ENCODE measurements around the gene SDC1. TPM values are rescaled to one million over a fixed set of nuclear protein-coding genes. Genes with fewer than 3 reads are reported as not detected.
A peak's percentile ranks its signal among the peaks of the same experiment; 100 is the strongest.
"Not testable (repeated sequence)": the region's sequence is repeated elsewhere in the genome, so short reads cannot be mapped to it uniquely, and the experiment has no call there.

The SDC1 gene, protein sequence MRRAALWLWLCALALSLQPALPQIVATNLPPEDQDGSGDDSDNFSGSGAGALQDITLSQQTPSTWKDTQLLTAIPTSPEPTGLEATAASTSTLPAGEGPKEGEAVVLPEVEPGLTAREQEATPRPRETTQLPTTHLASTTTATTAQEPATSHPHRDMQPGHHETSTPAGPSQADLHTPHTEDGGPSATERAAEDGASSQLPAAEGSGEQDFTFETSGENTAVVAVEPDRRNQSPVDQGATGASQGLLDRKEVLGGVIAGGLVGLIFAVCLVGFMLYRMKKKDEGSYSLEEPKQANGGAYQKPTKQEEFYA
- total RNA-seq (ENCODE audit: unreplicated experiment), result 3.6 TPM
- long read RNA-seq, result 0 reads

DNA sequence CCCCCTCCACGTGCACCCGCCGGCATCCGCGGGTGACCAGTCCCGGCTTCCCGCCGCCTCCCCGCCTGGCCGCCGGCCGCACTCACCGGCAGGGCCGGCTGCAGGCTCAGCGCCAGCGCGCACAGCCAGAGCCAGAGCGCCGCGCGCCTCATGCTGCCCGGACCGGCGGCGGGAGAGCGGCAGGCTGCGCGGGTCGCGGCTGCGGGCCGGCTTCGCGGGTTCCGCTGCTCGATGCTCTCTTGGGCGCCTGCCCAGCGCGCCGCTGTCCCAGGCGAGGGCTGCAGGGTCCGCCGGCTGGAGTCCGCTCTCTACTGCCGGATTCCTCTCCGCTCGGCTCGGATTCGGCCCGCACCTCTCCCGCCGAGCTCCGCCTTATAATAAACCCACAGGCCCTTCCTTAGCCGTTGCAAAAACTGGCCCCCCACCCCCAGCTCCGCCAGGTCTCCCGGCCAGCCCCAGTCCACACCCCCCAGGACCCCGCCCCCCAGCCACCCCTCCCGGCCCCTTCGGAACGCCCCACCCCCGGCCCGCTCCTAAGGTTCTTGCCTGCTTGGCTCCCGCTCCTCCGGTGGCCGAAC, at the start of gene SDC1:
SDC1 (minus strand) TSS at position 415 of the 578 bp plus-strand sequence; CDS start at position 152, 263 bp downstream.
- peaks cover 15% of the 10 kb centered on the region for H3K27me3 Mint-ChIP-seq (ENCODE audit: unreplicated experiment)
- no peaks in the 10 kb centered on the region for H3K4me1 Mint-ChIP-seq (ENCODE audit: unreplicated experiment)
- DNase-seq (ENCODE audit: low spot score), result peak; percentile 49
- peak within 1 kb of the TSS; percentile 69 for H3K4me3 Mint-ChIP-seq (ENCODE audit: unreplicated experiment)
- H3K36me3 Mint-ChIP-seq (ENCODE audit: low read depth, unreplicated experiment), result no peaks in the 10 kb centered on the region
- H3K27ac Mint-ChIP-seq (ENCODE audit: unreplicated experiment), result no peak within 1 kb of the TSS
- H3K9me3 Mint-ChIP-seq (ENCODE audit: unreplicated experiment), result no peaks in the 10 kb centered on the region
- TF ChIP-seq, protein P1, sequence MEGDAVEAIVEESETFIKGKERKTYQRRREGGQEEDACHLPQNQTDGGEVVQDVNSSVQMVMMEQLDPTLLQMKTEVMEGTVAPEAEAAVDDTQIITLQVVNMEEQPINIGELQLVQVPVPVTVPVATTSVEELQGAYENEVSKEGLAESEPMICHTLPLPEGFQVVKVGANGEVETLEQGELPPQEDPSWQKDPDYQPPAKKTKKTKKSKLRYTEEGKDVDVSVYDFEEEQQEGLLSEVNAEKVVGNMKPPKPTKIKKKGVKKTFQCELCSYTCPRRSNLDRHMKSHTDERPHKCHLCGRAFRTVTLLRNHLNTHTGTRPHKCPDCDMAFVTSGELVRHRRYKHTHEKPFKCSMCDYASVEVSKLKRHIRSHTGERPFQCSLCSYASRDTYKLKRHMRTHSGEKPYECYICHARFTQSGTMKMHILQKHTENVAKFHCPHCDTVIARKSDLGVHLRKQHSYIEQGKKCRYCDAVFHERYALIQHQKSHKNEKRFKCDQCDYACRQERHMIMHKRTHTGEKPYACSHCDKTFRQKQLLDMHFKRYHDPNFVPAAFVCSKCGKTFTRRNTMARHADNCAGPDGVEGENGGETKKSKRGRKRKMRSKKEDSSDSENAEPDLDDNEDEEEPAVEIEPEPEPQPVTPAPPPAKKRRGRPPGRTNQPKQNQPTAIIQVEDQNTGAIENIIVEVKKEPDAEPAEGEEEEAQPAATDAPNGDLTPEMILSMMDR (IDR thresholded peaks at IDR 0.05; ENCODE audit: unreplicated experiment), result no peak

DNA sequence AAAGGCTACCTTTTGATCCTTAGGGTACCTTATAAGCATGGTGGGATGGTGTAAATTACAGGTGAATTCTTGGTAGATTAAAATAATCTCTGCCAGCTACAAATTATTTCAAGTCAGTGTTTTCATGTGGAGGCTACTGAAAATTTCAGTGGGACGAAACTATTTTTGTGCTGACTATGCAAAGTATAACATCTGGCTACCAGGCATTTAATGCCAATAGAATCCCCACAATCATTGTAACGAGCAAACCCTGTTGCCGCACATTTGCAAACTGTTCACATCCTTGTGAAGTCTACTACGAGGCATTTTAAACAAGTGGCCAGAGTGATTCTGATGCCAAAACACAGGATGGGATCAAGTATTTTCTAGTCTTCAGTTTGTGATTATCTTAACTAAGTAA, 48.1 kb upstream of the SDC1 start:
- Mint-ChIP-seq H3K27ac (ENCODE audit: unreplicated experiment) (no peak overlapping the region), H3K27me3 (ENCODE audit: unreplicated experiment) (peaks cover 2% of the 10 kb centered on the region), H3K4me3 (ENCODE audit: unreplicated experiment) (no peak overlapping the region), H3K36me3 (ENCODE audit: low read depth, unreplicated experiment) (no peaks in the 10 kb centered on the region), H3K9me3 (ENCODE audit: unreplicated experiment) (no peaks in the 10 kb centered on the region), H3K4me1 (ENCODE audit: unreplicated experiment) (no peaks in the 10 kb centered on the region)
- TF ChIP-seq, protein P1 (IDR thresholded peaks at IDR 0.05; ENCODE audit: unreplicated experiment), result no peak
- DNase-seq (ENCODE audit: low spot score), result no peak

DNA sequence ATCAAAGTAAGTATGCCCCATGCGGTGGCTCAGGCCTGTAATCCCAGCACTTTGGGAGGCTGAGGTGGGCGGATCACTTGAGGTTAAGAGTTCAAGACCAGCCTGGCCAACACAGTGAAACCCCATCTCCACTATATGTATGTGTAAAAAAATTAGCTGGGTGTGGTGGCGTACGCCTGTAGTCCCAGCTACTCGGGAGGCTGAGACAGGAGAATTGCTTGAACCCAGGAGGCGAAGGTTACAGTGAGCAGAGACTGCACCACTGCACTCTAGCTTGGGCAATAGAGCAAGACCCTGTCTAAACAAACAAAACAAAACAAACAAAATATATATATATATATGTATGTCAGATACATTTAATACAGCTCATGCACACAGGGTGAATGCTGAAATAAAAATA, 43.4 kb upstream of the SDC1 start:
- H3K27me3 Mint-ChIP-seq (ENCODE audit: unreplicated experiment); H3K9me3 Mint-ChIP-seq (ENCODE audit: unreplicated experiment); DNase-seq (ENCODE audit: low spot score); H3K4me3 Mint-ChIP-seq (ENCODE audit: unreplicated experiment); H3K4me1 Mint-ChIP-seq (ENCODE audit: unreplicated experiment); H3K27ac Mint-ChIP-seq (ENCODE audit: unreplicated experiment); H3K36me3 Mint-ChIP-seq (ENCODE audit: low read depth, unreplicated experiment): not testable (repeated sequence)

DNA sequence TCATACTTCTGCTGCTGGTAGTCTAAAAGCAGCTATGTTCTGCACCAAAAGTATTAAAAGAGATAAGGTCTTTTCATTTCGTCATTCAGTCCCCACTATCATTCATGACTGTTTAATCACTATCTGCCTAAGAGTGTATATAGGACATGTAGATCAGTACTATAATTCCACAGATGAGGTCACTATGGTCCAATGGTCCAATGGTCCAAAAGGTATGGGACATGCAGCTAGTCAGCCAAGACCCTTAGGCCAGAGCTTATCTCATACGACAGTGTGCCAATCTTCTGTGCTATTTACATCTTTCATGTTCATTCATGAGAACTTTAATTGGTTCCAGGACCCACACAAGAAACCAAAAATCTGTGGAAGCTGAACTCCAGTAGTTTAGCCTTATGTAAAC, 42.6 kb upstream of the SDC1 start:
- Mint-ChIP-seq H3K4me3 (ENCODE audit: unreplicated experiment) (no peak overlapping the region), H3K9me3 (ENCODE audit: unreplicated experiment) (no peaks in the 10 kb centered on the region), H3K36me3 (ENCODE audit: low read depth, unreplicated experiment) (peaks cover 6% of the 10 kb centered on the region), H3K4me1 (ENCODE audit: unreplicated experiment) (no peaks in the 10 kb centered on the region), H3K27me3 (ENCODE audit: unreplicated experiment) (peaks cover 5% of the 10 kb centered on the region), H3K27ac (ENCODE audit: unreplicated experiment) (no peak overlapping the region)
- TF ChIP-seq, protein P1 (IDR thresholded peaks at IDR 0.05; ENCODE audit: unreplicated experiment), result no peak
- DNase-seq (ENCODE audit: low spot score), result no peak

DNA sequence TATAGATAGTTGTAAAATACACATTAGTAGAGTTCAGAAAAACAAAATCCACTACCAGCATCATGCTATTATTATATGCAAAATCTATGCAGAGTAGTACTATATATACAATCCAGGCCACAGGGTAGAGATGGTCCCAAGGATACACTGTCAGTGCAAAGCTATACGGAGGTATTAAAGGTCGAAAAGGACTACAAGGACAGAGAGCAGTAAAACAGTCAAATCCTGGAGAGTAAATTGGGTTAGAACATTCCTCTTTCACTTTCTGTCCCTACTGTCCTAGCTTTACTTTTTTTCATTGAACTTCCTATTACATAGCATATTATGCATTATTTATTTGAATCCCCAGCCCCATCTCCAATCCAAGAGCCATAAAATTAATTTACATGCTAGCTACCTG, 39.7 kb upstream of the SDC1 start:
- no peak overlapping the region for H3K27ac Mint-ChIP-seq (ENCODE audit: unreplicated experiment)
- H3K9me3 Mint-ChIP-seq (ENCODE audit: unreplicated experiment), result no peaks in the 10 kb centered on the region
- no peak overlapping the region for H3K4me3 Mint-ChIP-seq (ENCODE audit: unreplicated experiment)
- H3K27me3 Mint-ChIP-seq (ENCODE audit: unreplicated experiment), result peaks cover 6% of the 10 kb centered on the region
- peaks cover 6% of the 10 kb centered on the region for H3K36me3 Mint-ChIP-seq (ENCODE audit: low read depth, unreplicated experiment)
- TF ChIP-seq, protein P1 (IDR thresholded peaks at IDR 0.05; ENCODE audit: unreplicated experiment), result no peak
- H3K4me1 Mint-ChIP-seq (ENCODE audit: unreplicated experiment), result no peaks in the 10 kb centered on the region
- no peak for DNase-seq (ENCODE audit: low spot score)

Data from endothelial cell (in vitro differentiated cells).